Osteocyte (in vitro differentiated cells): ENCODE results near the gene SYPL1. TPM values are rescaled to one million over a fixed set of nuclear protein-coding genes. Genes with fewer than 3 reads are reported as not detected.

ENCODE experiments used
- DNase-seq: peaks from one replicate; pipeline ENCODE4 v3.0.0; 2021; ENCODE audit warnings: mixed read lengths; ENCODE audit not compliant: unreplicated experiment; ENCODE audit errors: extremely low spot score
- H3K27ac Mint-ChIP-seq: one replicate; pipeline ENCODE4 v1.8.0; 2021; ENCODE audit warnings: mild to moderate bottlenecking, mixed read lengths; ENCODE audit not compliant: unreplicated experiment
- H3K27me3 Mint-ChIP-seq: one replicate; pipeline ENCODE4 v1.8.0; 2021; ENCODE audit warnings: mixed read lengths; ENCODE audit not compliant: unreplicated experiment
- H3K36me3 Mint-ChIP-seq: one replicate; pipeline ENCODE4 v1.8.0; 2021; ENCODE audit warnings: mixed read lengths; ENCODE audit not compliant: unreplicated experiment
- H3K4me1 Mint-ChIP-seq: one replicate; pipeline ENCODE4 v1.8.0; 2021; ENCODE audit warnings: mixed read lengths; ENCODE audit not compliant: unreplicated experiment
- H3K4me3 Mint-ChIP-seq: one replicate; pipeline ENCODE4 v1.8.0; 2021; ENCODE audit warnings: mild to moderate bottlenecking, moderate library complexity, mixed read lengths; ENCODE audit not compliant: unreplicated experiment
- H3K9me3 Mint-ChIP-seq: one replicate; pipeline ENCODE4 v1.8.0; 2021; ENCODE audit warnings: mixed read lengths; ENCODE audit not compliant: unreplicated experiment
- total RNA-seq: library from RNA; stranded (reverse); gene quantifications from 2 replicates; pipeline ENCODE4 v1.2.1, GENCODE V29; 2021
- TF ChIP-seq, protein P1 (sequence below): fragments of 200-600 bp; sonication (generic); IDR thresholded peaks from 2 replicates; pipeline ENCODE4 v1.5.0; 2021; ENCODE audit warnings: antibody characterized with exemption, mild to moderate bottlenecking, moderate library complexity

SYPL1 gene
- total RNA-seq, 1 donor from 2014 or later, result 80.9 TPM

DNA sequence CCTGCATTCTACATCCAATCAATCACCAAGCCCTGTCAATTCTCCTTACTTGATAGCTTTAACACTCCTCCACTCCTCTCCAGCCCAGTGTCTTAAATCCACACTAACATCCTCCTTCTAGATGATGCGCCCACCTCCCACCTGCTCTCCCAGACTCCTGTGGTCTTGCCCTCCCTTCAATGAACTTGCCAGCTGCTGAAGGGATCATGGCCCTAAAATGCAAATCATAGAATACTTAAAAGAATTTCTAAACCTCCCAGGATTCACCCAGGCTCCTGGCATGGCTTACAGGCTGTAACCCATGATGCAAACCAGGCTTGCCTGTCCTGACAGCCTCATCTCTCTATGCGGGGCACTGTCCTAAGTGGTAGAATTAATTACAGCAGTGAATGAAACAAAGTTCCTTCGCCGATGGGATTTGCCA is 43.6 kb downstream of the SYPL1 start:
- no peaks in the 10 kb centered on the region for H3K27me3 Mint-ChIP-seq
- TF ChIP-seq, protein P1, sequence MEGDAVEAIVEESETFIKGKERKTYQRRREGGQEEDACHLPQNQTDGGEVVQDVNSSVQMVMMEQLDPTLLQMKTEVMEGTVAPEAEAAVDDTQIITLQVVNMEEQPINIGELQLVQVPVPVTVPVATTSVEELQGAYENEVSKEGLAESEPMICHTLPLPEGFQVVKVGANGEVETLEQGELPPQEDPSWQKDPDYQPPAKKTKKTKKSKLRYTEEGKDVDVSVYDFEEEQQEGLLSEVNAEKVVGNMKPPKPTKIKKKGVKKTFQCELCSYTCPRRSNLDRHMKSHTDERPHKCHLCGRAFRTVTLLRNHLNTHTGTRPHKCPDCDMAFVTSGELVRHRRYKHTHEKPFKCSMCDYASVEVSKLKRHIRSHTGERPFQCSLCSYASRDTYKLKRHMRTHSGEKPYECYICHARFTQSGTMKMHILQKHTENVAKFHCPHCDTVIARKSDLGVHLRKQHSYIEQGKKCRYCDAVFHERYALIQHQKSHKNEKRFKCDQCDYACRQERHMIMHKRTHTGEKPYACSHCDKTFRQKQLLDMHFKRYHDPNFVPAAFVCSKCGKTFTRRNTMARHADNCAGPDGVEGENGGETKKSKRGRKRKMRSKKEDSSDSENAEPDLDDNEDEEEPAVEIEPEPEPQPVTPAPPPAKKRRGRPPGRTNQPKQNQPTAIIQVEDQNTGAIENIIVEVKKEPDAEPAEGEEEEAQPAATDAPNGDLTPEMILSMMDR, result no peak
- peaks cover 24% of the 10 kb centered on the region for H3K4me1 Mint-ChIP-seq
- no peaks in the 10 kb centered on the region for H3K36me3 Mint-ChIP-seq
- peak; percentile 15 for DNase-seq
- H3K27ac Mint-ChIP-seq, result no peak overlapping the region
- no peak overlapping the region for H3K4me3 Mint-ChIP-seq
- no peaks in the 10 kb centered on the region for H3K9me3 Mint-ChIP-seq

DNA sequence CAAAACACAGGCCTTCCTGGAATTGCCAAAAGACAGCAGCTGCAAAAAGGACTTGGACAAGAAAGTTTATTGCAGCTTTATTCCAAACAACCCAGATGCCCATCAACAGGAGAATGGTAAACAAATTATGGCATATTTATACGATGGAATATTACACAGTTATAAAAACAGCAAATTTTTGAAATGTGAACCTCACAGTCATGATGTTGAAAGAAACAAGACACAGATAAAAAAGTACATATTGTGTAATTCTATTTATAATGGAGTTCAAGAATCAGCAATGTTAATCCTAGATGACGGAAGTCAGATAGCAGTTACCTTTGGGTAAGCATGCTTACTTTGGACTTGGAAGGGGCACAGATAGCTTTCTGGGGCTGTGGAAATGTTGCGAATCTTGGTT is 44.4 kb downstream of the SYPL1 start:
- TF ChIP-seq, protein P1, result no peak
- DNase-seq, result no peak
- no peaks in the 10 kb centered on the region for H3K36me3 Mint-ChIP-seq
- no peaks in the 10 kb centered on the region for H3K9me3 Mint-ChIP-seq
- H3K4me1 Mint-ChIP-seq, result peaks cover 27% of the 10 kb centered on the region
- H3K4me3 Mint-ChIP-seq, result no peak overlapping the region
- no peaks in the 10 kb centered on the region for H3K27me3 Mint-ChIP-seq
- H3K27ac Mint-ChIP-seq, result no peak overlapping the region

DNA sequence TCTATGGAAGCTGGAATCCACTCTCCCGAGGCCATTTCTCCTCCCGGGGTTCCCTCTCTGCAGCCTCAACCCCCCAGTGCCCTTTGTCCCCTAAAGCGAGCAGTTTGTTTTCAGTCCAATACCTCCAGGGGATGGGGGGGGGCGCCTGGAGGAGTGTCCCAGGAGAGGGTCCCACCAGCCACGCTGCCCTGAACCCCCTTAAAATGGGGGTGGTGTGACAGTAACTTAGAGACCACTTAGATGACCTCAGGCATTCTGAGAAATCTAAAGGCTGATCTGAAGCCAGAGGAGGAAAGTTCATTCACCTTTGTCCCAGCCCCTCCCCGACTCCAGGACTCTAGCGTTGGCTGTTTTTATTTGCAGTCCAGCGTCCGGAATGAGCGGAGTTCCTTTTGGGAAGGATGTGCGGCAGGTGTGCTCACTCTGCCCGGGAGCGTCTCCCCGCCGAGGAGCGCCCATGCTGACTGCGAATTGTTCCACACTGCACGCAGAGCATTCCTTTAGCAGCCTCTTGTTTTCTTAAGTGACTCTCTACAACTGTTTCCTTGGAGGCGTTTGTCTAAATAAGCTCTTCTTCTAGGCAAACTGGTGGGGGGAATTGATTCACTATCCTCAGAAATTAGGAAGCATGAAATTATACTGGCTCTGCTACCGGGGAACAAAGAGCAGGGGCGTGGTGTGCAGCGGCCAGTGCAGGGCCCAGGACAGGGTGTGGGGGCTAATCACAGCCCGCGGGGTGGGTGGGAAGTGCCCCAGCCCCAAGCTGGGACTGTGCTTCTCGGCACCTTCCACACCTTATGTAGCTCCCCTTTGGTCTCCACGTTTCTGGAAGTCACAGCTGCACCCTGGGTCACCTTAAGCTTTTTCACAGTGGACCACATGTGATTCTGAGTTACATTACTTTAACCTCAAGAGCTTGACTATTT is 46.3 kb downstream of the SYPL1 start:
- peaks cover 27% of the 10 kb centered on the region for H3K4me1 Mint-ChIP-seq
- H3K9me3 Mint-ChIP-seq, result no peaks in the 10 kb centered on the region

GRCh38 chr7:106064771-106065574 is 47.1 kb downstream of the SYPL1 start:
- Mint-ChIP-seq H3K4me1 (peaks cover 27% of the 10 kb centered on the region), H3K4me3 (peak overlapping the region; percentile 66), H3K9me3 (no peaks in the 10 kb centered on the region), H3K36me3 (no peaks in the 10 kb centered on the region), H3K27me3 (no peaks in the 10 kb centered on the region), H3K27ac (peak overlapping the region; percentile 97)
- peak; percentile 93 for DNase-seq
- TF ChIP-seq, protein P1, result no peak

More for the DNA sequence above, 46.3 kb downstream of the SYPL1 start:
- DNase-seq, result peak; percentile 81
- Mint-ChIP-seq H3K4me3 (peak overlapping the region; percentile 66), H3K27me3 (no peaks in the 10 kb centered on the region), H3K27ac (peak overlapping the region; percentile 97), H3K36me3 (no peaks in the 10 kb centered on the region)
- TF ChIP-seq, protein P1, result no peak

DNA sequence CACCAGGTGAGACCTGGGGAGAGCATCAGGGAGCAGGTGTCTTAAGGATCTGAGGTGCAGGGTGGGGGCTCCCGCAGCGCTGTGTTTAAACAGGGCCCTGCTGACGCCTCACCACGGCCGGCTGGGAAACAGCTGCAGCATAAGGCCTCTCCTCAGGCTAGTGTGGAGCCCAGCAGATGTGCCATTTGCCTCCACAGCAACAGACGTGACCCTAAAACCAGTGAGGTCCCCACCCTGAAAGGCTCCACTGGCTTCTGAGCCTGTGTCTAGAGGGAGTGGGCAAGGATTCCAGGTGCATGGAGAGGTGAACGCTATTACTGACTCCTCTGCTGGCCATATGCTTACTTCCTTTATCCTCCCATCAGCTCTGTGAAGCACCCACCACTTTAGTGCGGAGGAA is 47.8 kb downstream of the SYPL1 start:
- TF ChIP-seq, protein P1, result no peak
- no peak for DNase-seq
- Mint-ChIP-seq H3K4me3 (no peak overlapping the region), H3K36me3 (no peaks in the 10 kb centered on the region), H3K9me3 (no peaks in the 10 kb centered on the region), H3K4me1 (peaks cover 27% of the 10 kb centered on the region), H3K27me3 (no peaks in the 10 kb centered on the region), H3K27ac (no peak overlapping the region)
